HG03103 (cell line): ENCODE results near the gene PFDN1.
A peak's percentile ranks its signal among the peaks of the same experiment; 100 is the strongest.

ENCODE experiments used
- ATAC-seq: cut with Tn5 transposase; IDR thresholded peaks from one replicate; pipeline ENCODE4 v1.9.1; 2021; ENCODE audit warnings: low read depth; ENCODE audit not compliant: unreplicated experiment

Gene PFDN1

GRCh38 chr5:140299056-140299455, 3.8 kb downstream of the PFDN1 start:
- no peak for ATAC-seq

DNA sequence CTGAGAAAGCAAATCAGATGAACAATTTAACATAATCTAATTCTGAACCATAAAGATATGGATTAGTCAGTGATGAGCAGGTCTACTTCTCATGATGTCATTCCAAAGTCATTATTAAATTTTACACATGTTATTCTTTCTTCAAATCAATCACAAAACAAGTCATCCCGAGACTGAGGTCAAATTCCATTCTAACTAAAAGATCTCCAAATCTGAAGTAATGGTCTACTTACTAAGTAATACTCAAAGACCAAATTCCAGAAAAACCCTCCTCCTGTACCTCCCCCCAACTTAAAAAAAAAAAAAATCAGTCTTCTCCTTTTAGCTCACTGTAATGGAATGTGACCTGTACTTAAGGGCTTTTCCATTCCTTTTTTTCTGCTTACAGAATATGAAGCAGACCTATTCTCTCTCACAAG, 4.7 kb downstream of the PFDN1 start:
- no peak for ATAC-seq

- ATAC-seq, result no peak
Measured at GRCh38 chr5:140297283-140297682, 5.6 kb downstream of the PFDN1 start.

GRCh38 chr5:140296289-140296688, 6.6 kb downstream of the PFDN1 start:
- no peak for ATAC-seq

DNA sequence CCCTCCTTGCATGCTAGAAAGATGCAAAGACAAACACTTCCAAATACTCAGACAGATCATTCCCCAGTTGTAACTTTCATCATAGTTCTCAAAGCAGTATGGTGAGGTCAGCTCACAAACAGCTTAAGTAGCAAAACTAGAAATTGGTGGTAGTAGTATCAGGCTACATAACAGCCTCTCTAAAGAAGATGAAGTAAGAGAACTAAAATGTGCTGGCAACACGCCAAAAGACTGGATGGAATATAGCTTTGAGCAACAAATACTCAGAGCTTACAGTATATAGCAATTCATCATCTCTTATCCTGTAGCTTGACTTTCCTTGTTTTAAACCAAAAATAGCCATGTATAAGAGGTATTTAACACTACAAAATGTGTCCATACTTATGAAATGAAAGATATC, 7.5 kb downstream of the PFDN1 start:
- ATAC-seq, result peak; percentile 60

- ATAC-seq, result no peak
Measured at GRCh38 chr5:140294753-140295152, 8.1 kb downstream of the PFDN1 start.

GRCh38 chr5:140293849-140294100, 9.1 kb downstream of the PFDN1 start:
- ATAC-seq, result no peak

- no peak for ATAC-seq
Measured at GRCh38 chr5:140293091-140293848, 9.6 kb downstream of the PFDN1 start.

- ATAC-seq, result no peak
Measured at GRCh38 chr5:140292212-140293036, 10.5 kb downstream of the PFDN1 start.

DNA sequence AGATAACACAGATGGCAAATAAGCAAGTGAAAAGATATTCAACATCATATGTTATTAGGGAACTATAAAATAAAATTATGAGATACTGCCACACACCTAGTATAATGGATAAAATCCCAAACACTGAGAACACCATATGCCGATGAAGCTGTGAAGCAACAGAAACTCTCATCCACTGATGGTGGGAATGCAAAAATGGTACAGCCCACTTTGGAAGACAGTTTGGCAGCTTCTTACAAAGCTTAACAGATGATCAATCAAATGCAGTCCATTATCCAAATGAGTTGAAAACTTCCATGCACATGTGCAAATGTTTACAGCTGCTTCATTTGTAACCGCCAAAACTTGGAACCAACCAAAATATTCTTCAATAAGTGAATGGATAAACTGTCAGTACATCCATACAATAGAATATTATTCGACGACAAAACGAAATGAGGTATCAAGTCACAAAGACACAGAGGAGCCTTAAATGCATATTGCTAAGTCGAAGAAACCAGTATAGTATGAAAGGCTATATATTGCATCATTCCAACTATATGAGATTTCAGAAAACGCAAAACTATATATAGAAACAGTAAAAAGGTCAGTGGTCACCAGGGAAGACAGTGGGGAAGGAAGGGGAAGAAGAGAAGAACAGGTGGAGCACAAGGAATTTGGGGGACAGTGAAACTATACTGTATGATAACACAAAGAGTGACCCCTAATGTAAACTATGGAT, 14.9 kb downstream of the PFDN1 start:
- no peak for ATAC-seq

DNA sequence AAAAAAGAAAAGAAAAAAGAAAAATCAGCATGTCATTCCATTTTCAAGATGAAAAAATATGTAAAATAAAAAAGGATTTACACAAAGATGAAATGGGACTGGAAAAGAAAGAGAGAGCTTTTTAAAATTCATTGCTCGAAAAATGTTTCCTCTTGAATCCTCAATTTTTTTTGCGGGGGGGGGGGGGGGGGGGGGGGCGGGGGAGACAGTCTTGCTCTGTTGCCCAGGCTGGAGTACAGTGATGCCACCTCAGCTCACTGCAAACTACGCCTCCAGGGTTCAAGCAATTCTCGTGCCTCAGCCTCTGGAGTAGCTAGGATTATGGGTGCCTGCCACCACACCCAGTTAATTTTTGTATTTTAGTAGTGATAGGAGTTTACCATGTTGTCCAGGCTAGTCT, 16.5 kb downstream of the PFDN1 start:
- ATAC-seq, result no peak

- ATAC-seq, result no peak
Measured at GRCh38 chr5:140284013-140284412, 18.9 kb downstream of the PFDN1 start.

DNA sequence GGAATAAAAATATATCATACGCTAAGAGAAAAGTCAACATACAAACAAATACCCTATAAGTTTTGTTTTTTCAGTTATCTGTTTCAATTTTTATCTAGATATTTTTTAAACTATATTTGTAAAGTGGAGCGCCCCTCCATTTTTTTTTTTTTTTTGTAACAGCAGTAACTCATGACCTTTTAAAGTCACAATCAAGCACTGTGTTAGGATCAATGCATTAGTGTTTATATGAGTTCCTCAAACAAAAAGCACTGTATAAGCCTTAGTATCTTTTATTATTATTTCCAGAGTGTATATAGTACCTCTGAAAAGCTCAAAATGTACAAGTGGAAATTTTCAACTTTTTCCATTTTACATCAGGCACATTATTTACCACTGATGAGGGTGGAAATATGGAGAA, 20.6 kb downstream of the PFDN1 start:
- no peak for ATAC-seq

- ATAC-seq, result no peak
Measured at GRCh38 chr5:140275837-140276236, 27.1 kb downstream of the PFDN1 start.

GRCh38 chr5:140273401-140273877, 29.5 kb downstream of the PFDN1 start:
- ATAC-seq, result no peak

DNA sequence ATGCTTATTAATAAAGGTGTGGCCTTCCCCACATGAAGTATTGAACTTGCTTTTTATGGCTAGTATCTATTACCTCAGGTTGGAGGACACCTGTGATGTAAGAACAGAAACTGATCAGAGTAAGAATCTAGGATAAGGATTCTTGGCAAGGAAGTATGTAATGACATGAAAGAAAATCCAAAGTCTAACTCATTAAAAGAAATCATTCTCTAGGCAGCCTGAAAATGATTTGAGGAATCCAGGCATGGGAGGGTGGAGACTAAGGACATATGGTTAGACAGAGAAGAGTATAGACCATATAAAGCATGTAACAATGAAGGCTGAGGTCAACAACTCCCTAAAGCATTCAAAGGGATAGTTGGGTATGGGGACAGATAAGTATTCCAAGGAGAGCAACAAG, 32.9 kb downstream of the PFDN1 start:
- ATAC-seq, result no peak

DNA sequence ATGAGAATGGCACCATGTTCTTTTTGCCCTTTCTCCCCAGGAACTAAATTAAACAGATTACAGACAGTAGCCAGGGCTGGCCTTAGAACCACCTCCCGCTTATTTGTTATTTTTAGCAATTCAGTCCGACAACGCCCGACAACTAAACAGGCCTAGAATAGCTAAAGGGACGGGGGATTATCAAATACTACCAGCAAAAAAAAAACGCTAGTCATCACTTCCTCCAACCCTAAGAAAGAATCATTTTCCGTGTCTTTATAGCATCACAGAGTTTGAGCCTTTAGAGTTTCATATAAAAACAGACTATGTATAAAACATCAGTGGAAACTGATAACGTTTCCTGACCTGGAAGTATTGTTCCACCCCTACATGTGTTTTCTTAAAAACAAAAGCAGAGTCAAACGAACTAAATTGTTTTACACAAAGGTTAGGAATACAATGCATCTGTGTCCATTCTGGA, 35.3 kb downstream of the PFDN1 start:
- no peak for ATAC-seq

DNA sequence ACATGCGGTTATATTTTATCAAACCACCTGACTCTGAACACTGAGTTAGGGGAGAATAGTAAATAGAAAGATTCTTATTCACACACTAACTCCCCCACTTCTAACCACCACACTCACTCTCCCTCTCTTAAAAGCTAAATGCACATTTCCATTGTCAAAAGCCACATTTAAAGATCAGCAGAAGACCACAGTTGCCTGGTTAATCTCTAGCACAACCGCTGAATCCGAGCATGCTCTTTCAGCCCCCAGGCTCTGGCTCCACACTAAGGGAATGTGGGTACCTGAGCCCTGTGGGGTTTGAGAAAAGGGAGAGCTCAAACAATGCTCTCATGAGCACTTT, 35.7 kb downstream of the PFDN1 start:
- no peak for ATAC-seq

- ATAC-seq, result no peak
Measured at GRCh38 chr5:140266471-140267200, 36.3 kb downstream of the PFDN1 start.

DNA sequence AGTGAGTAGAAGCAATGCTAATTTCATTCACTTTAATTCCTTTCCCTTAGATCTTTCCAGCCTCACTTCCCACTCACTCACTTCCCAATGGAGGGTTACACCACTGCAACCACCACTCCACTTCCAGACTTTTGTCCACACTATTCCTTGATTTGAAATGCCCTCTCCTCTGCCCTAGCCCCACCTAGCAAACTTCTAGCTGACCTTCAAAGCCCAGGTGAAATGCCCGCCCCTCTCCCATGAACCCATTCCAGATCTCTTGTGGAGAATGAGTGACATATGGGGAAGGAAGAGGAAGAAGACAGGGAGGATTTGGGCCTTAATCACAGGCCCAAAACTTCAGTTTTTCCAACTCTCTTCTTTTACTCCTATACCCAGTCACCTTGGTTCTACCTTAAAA, 37.1 kb downstream of the PFDN1 start:
- no peak for ATAC-seq

DNA sequence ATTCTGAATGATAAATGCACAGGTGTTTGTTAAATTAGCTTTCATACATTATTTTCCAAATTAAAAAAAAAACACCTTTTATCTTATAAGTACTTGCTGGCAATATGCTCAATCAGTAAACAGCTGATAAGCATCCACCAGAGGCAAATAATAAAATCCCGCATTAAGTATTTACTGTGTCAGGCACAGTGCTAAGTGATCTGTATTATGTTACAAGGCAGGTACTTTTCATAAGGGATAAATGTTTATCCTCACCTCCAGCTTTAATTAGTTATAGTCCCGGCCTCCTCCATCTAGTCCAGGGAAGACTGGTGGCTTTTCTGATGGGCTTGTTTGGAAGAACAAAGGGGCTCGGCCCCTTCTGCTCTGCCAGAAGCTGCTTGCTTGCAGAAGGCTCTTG, 40.1 kb downstream of the PFDN1 start:
- ATAC-seq, result no peak
